Uterus (tissue), 4 donors: ENCODE measurements around the gene ARHGEF25. TPM values are rescaled to one million over a fixed set of nuclear protein-coding genes. Genes with fewer than 3 reads are reported as not detected.

Experiments used
- DNase-seq, 2 donors: peaks; one replicate each; pipeline ENCODE4 v3.0.0-alpha.2; 2019 to 2020
- H3K27ac ChIP-seq, 2 donors: fragments of 200-600 bp; sonication (generic); 1 replicate in 1 of 2; 2 replicates in 1 of 2; pipeline ENCODE4 v1.5.1; 2016 to 2018
- H3K27me3 ChIP-seq, 2 donors: fragments of 200-600 bp; sonication (generic); one replicate each; pipeline ENCODE4 v1.5.1; 2018 to 2019; ENCODE audit warnings: control low read depth in 1 of 2
- H3K36me3 ChIP-seq, 2 donors: fragments of 200-600 bp; sonication (generic); one replicate each; pipeline ENCODE4 v1.5.1; 2019; ENCODE audit warnings: control low read depth in 1 of 2
- H3K4me1 ChIP-seq, 2 donors: fragments of 200-600 bp; sonication (generic); one replicate each; pipeline ENCODE4 v1.5.1; 2018 to 2019; ENCODE audit warnings: control low read depth in 1 of 2
- H3K4me3 ChIP-seq, 2 donors: fragments of 200-600 bp; sonication (generic); 1 replicate in 1 of 2; 2 replicates in 1 of 2; pipeline ENCODE4 v1.5.1; 2018 to 2019; ENCODE audit warnings: mild to moderate bottlenecking in 1 of 2
- H3K9me3 ChIP-seq, 2 donors: fragments of 200-600 bp; sonication (generic); one replicate each; pipeline ENCODE4 v1.5.1; 2019; ENCODE audit warnings: control low read depth in 1 of 2
- POLR2A ChIP-seq, 2 donors: fragments of 450-650 bp; IDR thresholded peaks; one replicate each; pipeline ENCODE4 v1.6.1; 2016; ENCODE audit warnings: antibody characterized with exemption in 2 of 2, mild to moderate bottlenecking in 1 of 2, moderate library complexity in 1 of 2
- intact Hi-C: fragments of 100-400 bp; cut with DNase I; formaldehyde crosslinking; loops from one replicate; pipeline ENCODE4 v1.15.1; 2023; ENCODE audit warnings: low total_unique reads
- total RNA-seq, 4 donors: library from RNA; depleted of rRNA in 3 of 4; stranded (reverse); fragments of >200 nt in 3 of 4; gene quantifications; one replicate each; pipeline versions ENCODE4 v1.1.0 to v1.2.4, GENCODE V29; 2014 to 2023
- TF ChIP-seq, protein P1 (sequence below), 4 experiments: fragments of 200-600 bp in 2 of 4; fragments of 450-650 bp in 2 of 4; sonication (generic) in 2 of 4; IDR thresholded peaks; one replicate each; pipeline ENCODE4 v1.5.1; 2016 to 2019; ENCODE audit warnings: antibody characterized with exemption in 4 of 4, mild to moderate bottlenecking in 2 of 4, moderate library complexity in 1 of 4
- donor health status: DM: yes; HTN: yes; CAD: no.

Gene ARHGEF25
- total RNA-seq, 4 donors from 2014 or later, result 52.9 to 205 (median 85.6) TPM

DNA sequence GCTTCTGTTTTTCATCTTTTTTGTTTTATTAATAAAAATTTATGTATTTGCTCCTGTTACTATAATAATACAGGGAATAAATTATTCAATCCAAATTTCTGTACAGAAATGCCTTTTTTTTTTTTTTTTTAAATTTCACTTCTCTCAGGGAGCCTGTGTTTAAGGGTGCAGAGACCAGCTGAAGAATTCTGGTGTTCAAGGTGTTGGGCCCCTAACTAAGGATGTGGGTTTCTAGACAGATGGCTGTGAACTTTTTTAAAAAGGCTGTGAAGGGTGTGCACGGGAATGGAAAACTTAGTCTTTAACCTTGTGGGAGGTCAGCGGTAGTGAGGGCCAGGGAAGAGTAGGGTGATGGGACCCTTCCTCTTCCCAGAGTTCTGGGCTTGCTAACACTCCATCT lies 7.9 kb upstream of the ARHGEF25 start:
- no peaks in the 10 kb centered on the region for H3K36me3 ChIP-seq
- H3K9me3 ChIP-seq, result no peaks in the 10 kb centered on the region
- H3K27me3 ChIP-seq, result no peaks in the 10 kb centered on the region
- no peak overlapping the region for H3K4me3 ChIP-seq
- peak overlapping the region; percentile 95 to 96 for H3K27ac ChIP-seq
- no peak for TF ChIP-seq POLR2A (IDR thresholded peaks at IDR 0.05)
- TF ChIP-seq, protein P1, sequence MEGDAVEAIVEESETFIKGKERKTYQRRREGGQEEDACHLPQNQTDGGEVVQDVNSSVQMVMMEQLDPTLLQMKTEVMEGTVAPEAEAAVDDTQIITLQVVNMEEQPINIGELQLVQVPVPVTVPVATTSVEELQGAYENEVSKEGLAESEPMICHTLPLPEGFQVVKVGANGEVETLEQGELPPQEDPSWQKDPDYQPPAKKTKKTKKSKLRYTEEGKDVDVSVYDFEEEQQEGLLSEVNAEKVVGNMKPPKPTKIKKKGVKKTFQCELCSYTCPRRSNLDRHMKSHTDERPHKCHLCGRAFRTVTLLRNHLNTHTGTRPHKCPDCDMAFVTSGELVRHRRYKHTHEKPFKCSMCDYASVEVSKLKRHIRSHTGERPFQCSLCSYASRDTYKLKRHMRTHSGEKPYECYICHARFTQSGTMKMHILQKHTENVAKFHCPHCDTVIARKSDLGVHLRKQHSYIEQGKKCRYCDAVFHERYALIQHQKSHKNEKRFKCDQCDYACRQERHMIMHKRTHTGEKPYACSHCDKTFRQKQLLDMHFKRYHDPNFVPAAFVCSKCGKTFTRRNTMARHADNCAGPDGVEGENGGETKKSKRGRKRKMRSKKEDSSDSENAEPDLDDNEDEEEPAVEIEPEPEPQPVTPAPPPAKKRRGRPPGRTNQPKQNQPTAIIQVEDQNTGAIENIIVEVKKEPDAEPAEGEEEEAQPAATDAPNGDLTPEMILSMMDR (IDR thresholded peaks at IDR 0.05), result no peak
- intact Hi-C loops, result no loop called here
- H3K4me1 ChIP-seq, result no peaks in the 10 kb centered on the region
- DNase-seq, result no peak

GRCh38 chr12:57603815-57604453 lies 7.3 kb upstream of the ARHGEF25 start:
- peak in 1 of 2 donors; percentile 27 for TF ChIP-seq POLR2A (IDR thresholded peaks at IDR 0.05)
- TF ChIP-seq, protein P1 (IDR thresholded peaks at IDR 0.05), result no peak
- Histone ChIP-seq H3K9me3 (no peaks in the 10 kb centered on the region), H3K36me3 (no peaks in the 10 kb centered on the region), H3K4me3 (peak overlapping the region; percentile 61 to 67), H3K27ac (peak overlapping the region; percentile 95 to 96), H3K4me1 (no peaks in the 10 kb centered on the region), H3K27me3 (no peaks in the 10 kb centered on the region)
- DNase-seq, result peak; percentile 76 to 80
- intact Hi-C loops, result no loop called here

DNA sequence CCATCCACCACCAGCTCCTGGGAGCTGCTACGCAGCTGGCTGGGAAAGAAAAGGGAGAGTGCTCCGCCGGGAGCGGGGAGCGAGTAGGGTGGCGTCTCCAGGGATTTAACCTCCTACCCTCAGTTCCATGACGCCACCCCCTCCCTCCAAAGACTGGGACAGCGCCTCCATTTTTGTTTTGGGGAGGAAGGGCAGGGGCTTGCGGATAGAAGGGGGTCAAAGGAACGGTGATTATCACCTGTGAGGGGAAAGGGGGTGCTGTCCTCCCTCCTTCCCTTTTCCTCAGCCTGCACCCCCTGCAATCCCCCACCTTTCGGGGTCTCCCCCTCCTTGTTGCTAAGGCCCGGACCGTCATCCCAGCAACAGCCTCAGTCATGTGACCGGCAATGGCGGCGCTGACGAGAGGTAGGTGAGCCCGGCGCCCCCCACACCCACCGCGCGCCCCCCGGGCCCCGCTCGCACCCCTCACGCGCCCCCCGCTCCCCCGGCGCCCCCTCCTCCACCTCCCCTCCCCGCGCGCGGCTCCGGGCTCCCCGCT lies 6.7 kb upstream of the ARHGEF25 start, which contains the start of gene DTX3:
Gene DTX3 (plus strand): TSS at position 371 of the 538 bp plus-strand sequence. CDS start 1,694 bp downstream, outside the sequence.
- intact Hi-C loops, result no loop called here
- H3K4me1 ChIP-seq, result no peaks in the 10 kb centered on the region
- no peaks in the 10 kb centered on the region for H3K9me3 ChIP-seq
- H3K27ac ChIP-seq, result peak within 1 kb of the TSS; percentile 95 to 96
- H3K36me3 ChIP-seq, result no peaks in the 10 kb centered on the region
- DNase-seq, result peak; percentile 53 to 61
- H3K27me3 ChIP-seq, result no peaks in the 10 kb centered on the region
- TF ChIP-seq POLR2A (IDR thresholded peaks at IDR 0.05), result no peak
- TF ChIP-seq, protein P1 (IDR thresholded peaks at IDR 0.05), result peak in 1 of 4 experiments; percentile 6
- peak within 1 kb of the TSS; percentile 61 to 67 for H3K4me3 ChIP-seq

DNA sequence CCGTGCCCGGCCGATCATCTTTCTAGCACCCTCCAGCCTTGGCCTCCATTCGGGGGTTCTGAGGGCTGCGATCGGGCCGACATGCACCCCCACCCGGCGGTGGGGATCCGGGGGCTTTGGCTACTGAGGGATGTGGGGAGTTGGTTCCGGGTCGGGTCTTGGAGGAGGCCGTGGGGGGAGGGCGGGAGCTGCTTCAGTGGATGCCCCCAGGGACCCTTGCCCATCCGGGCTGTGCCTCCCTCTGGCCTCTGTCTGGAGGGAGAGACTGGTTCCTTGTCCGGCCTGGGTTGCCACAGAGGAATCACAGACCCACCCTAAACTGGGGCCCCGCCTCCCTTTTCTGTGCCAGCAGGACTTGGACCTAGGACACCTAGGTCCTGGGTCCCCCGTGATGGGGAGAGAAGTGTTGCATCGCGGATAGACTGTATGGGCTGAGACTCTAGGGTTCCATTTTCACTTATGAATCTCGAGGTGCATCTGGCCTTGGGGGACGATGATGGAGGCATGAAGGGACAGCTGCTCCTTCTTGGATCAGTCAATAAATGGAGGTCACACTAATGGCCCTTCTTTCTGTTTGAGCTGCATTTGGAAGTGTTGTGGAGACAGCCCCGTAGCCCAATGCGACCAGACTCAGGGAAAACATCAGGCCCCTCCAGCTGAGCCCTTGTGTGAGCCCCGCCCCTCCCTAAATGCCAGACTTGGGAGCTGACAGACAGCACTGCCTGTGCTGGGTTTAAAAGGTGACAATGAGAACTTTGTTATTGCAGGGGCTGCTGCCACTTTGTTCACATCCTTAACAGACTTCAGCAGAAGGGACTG lies 6.0 kb upstream of the ARHGEF25 start:
- H3K4me3 ChIP-seq, result peak overlapping the region; percentile 61 to 67
- H3K4me1 ChIP-seq, result no peaks in the 10 kb centered on the region

More for the DNA sequence above, 6.0 kb upstream of the ARHGEF25 start:
- no peaks in the 10 kb centered on the region for H3K27me3 ChIP-seq
- TF ChIP-seq, protein P1 (IDR thresholded peaks at IDR 0.05), result no peak
- no peak for TF ChIP-seq POLR2A (IDR thresholded peaks at IDR 0.05)
- H3K9me3 ChIP-seq, result no peaks in the 10 kb centered on the region
- intact Hi-C loops, result no loop called here
- H3K27ac ChIP-seq, result peak overlapping the region; percentile 95 to 96
- H3K36me3 ChIP-seq, result no peaks in the 10 kb centered on the region
- peak; percentile 59 to 65 for DNase-seq
